HG02973 (cell line): ENCODE results near the gene ZNF484.

Experiments
- ATAC-seq: cut with Tn5 transposase; IDR thresholded peaks from one replicate; pipeline ENCODE4 v1.9.1; 2021; ENCODE audit warnings: moderate library complexity; ENCODE audit not compliant: unreplicated experiment

ZNF484 gene

GRCh38 chr9:92795598-92796336 is 82.1 kb downstream of the ZNF484 start:
- ATAC-seq, result no peak
